Keratinocyte (primary cell): ENCODE results near the gene LCN2. TPM values are rescaled to one million over a fixed set of nuclear protein-coding genes. Genes with fewer than 3 reads are reported as not detected.

ENCODE experiments used
- DNase-seq: peaks from one replicate; pipeline ENCODE4 v3.0.0-alpha.2; 2011; ENCODE audit warnings: low read depth, missing footprints, low spot score
- FAIRE-seq: peaks from 2 replicates; lab custom pipeline; 2011; peaks lifted over from hg19 to GRCh38; lab: Jason Lieb, UNC
- H2AFZ ChIP-seq: 2 replicates; pipeline ENCODE4 v1.6.0; 2012; ENCODE audit warnings: low read length, control low read depth, inconsistent platforms; ENCODE audit not compliant: control insufficient read depth
- H3K27ac ChIP-seq: 2 replicates; pipeline ENCODE4 v1.5.1; 2011; ENCODE audit warnings: low read length; ENCODE audit not compliant: control insufficient read depth, insufficient read depth
- H3K27me3 ChIP-seq: 3 replicates; pipeline ENCODE4 v1.6.0; 2011; ENCODE audit warnings: low read length; ENCODE audit not compliant: control insufficient read depth, insufficient read depth; ENCODE audit errors: extremely low read depth
- H3K36me3 ChIP-seq, 2 experiments: 2 replicates in 1 of 2; 3 replicates in 1 of 2; pipeline ENCODE4 v1.5.1; 2011; ENCODE audit warnings: low read length in 2 of 2, mild to moderate bottlenecking in 1 of 2; ENCODE audit not compliant: control insufficient read depth in 2 of 2, insufficient read depth in 2 of 2; ENCODE audit errors: extremely low read depth in 1 of 2
- H3K4me1 ChIP-seq: 3 replicates; pipeline ENCODE4 v1.5.1; 2011; ENCODE audit warnings: low read length; ENCODE audit not compliant: control insufficient read depth, insufficient read depth; ENCODE audit errors: extremely low read depth
- H3K4me2 ChIP-seq: 3 replicates; pipeline ENCODE4 v1.6.0; 2011; ENCODE audit warnings: low read depth, low read length; ENCODE audit not compliant: control insufficient read depth, insufficient read depth; ENCODE audit errors: extremely low read depth
- H3K4me3 ChIP-seq, 3 experiments: fragments of 200-600 bp in 1 of 3; sonication (generic) in 1 of 3; 2 replicates in 2 of 3; 3 replicates in 1 of 3; pipeline ENCODE4 v1.5.1; 2011 to 2016; ENCODE audit warnings: low read length in 3 of 3, mild to moderate bottlenecking in 3 of 3, control low read depth in 2 of 3, inconsistent platforms in 1 of 3, low read depth in 1 of 3, mixed read lengths in 1 of 3, mixed run types in 1 of 3, moderate library complexity in 1 of 3; ENCODE audit not compliant: control insufficient read depth in 2 of 3, insufficient read depth in 2 of 3; ENCODE audit errors: extremely low read depth in 1 of 3
- H3K79me2 ChIP-seq: 2 replicates; pipeline ENCODE4 v1.6.0; 2012; ENCODE audit warnings: low read length; ENCODE audit not compliant: control insufficient read depth, insufficient read depth
- H3K9ac ChIP-seq: 3 replicates; pipeline ENCODE4 v1.6.0; 2011; ENCODE audit warnings: low read length; ENCODE audit not compliant: control insufficient read depth, insufficient read depth; ENCODE audit errors: extremely low read depth
- H3K9me1 ChIP-seq: 3 replicates; pipeline ENCODE4 v1.6.0; 2011; ENCODE audit warnings: low read length; ENCODE audit not compliant: control insufficient read depth, insufficient read depth; ENCODE audit errors: extremely low read depth
- H3K9me3 ChIP-seq: 2 replicates; pipeline ENCODE4 v1.5.1; 2012; ENCODE audit warnings: low read depth, low read length; ENCODE audit not compliant: control insufficient read depth
- H4K20me1 ChIP-seq: 3 replicates; pipeline ENCODE4 v1.6.0; 2011; ENCODE audit warnings: low read length; ENCODE audit not compliant: control insufficient read depth, insufficient read depth; ENCODE audit errors: extremely low read depth
- CTCF ChIP-seq, 3 experiments: IDR thresholded peaks in 1 of 3; conservative IDR thresholded peaks in 1 of 3; optimal IDR thresholded peaks in 1 of 3; 2 replicates in 2 of 3; 3 replicates in 1 of 3; pipeline versions ENCODE3 to v1.5.1; 2011; ENCODE audit warnings: low read length in 3 of 3, mild to moderate bottlenecking in 3 of 3, moderate library complexity in 2 of 3, control low read depth in 1 of 3, inconsistent platforms in 1 of 3; ENCODE audit not compliant: insufficient read depth in 2 of 3; ENCODE audit errors: extremely low read depth in 1 of 3
- EZH2 ChIP-seq: IDR thresholded peaks from one replicate; pipeline ENCODE4 v1.6.1; 2012; ENCODE audit warnings: inconsistent platforms, mild to moderate bottlenecking, low read length, moderate library complexity
- dilution Hi-C: fragments of 300-500 bp; cut with MboI; formaldehyde crosslinking; loops from one replicate; pipeline ENCODE4 v1.7.0; 2020; ENCODE audit warnings: low sequenced_read_pairs; ENCODE audit not compliant: extremely low pct_ligation_motif_present
- polyA plus RNA-seq, 5 experiments: library from polyadenylated mRNA; depleted of rRNA in 3 of 5; stranded (reverse) in 3 of 5; stranded (forward) in 1 of 5; unstranded in 1 of 5; fragments of >200 nt; gene quantifications; 1 replicate in 1 of 5; 2 replicates in 3 of 5; 3 replicates in 1 of 5; pipeline versions ENCODE4 v1.2.1 to v1.2.3, GENCODE V29; 2011 to 2012; ENCODE audit warnings: missing spikeins in 2 of 5, low read depth in 1 of 5, low replicate concordance in 1 of 5

LCN2 gene
- polyA plus RNA-seq, 1 donor (not counting 4 experiments of a cell fraction or from before 2014, with no cell fraction given), result 28.9 TPM

DNA sequence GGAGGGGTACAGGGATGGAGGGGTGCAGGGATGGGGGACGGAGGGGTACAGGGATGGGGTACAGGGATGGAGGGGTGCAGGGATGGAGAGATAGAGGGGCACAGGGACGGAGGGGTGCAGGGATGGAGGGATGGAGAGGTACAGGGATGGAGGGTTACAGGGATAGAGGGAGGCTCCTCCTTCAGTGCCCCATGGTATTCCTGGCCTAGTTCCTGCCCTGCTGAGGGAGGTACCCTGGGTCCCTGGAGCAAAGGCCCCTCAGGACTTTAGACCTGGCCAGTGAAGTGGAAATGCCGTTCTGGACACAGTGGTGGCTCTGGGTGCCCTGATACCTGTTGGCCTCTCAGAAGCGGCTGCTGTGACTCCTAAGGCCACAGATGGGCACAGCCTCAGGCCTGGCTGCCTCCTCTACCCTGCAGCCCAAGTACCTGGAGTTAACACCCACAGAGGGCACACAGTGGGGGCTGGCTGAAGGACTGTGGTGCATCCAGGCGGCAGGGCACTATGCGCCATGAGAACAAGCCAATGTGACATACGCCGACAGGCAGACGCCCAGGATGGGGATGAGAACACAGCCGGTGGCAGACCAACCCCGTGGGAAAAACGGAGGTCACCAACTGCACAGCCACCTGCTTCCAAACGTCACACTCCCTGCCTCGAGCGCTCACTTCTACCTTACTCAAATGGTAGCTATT is 30.1 kb upstream of the LCN2 start:
- no peaks in the 10 kb centered on the region for H3K79me2 ChIP-seq
- H3K27me3 ChIP-seq, result no peaks in the 10 kb centered on the region
- TF ChIP-seq CTCF (optimal IDR thresholded peaks at IDR 0.05 in 1 of 3, IDR thresholded peaks at IDR 0.05 in 1 of 3, conservative IDR thresholded peaks at IDR 0.05 in 1 of 3; ENCODE audit: extremely low read depth in 1 of 3, insufficient read depth in 2 of 3, low read length in 3 of 3) (no peak), EZH2 (no peak)
- H3K4me1 ChIP-seq, result peaks cover 6% of the 10 kb centered on the region
- DNase-seq (no peak), FAIRE-seq (no peak)
- H3K4me3 ChIP-seq, result no peak overlapping the region
- no peaks in the 10 kb centered on the region for H4K20me1 ChIP-seq
- no peak overlapping the region for H3K27ac ChIP-seq
- no peaks in the 10 kb centered on the region for H3K9me3 ChIP-seq
- peaks cover 11 to 24% of the 10 kb centered on the region in 2 experiments for H3K36me3 ChIP-seq
- H2AFZ ChIP-seq, result no peak overlapping the region
- H3K9ac ChIP-seq, result no peak overlapping the region
- no peak overlapping the region for H3K4me2 ChIP-seq
- dilution Hi-C loops, result no loop called here
- H3K9me1 ChIP-seq, result no peaks in the 10 kb centered on the region

- Histone ChIP-seq H3K9ac (no peak overlapping the region), H3K36me3 (peaks cover 16 to 31% of the 10 kb centered on the region in 2 experiments), H3K4me3 (no peak overlapping the region), H3K9me3 (no peaks in the 10 kb centered on the region), H3K9me1 (no peaks in the 10 kb centered on the region), H3K4me2 (no peak overlapping the region), H3K4me1 (peaks cover 6% of the 10 kb centered on the region), H3K79me2 (peaks cover 6% of the 10 kb centered on the region), H3K27me3 (no peaks in the 10 kb centered on the region), H3K27ac (no peak overlapping the region), H4K20me1 (no peaks in the 10 kb centered on the region), H2AFZ (no peak overlapping the region)
- dilution Hi-C loops, result no loop called here
- TF ChIP-seq EZH2 (no peak), CTCF (optimal IDR thresholded peaks at IDR 0.05 in 1 of 3, IDR thresholded peaks at IDR 0.05 in 1 of 3, conservative IDR thresholded peaks at IDR 0.05 in 1 of 3; ENCODE audit: extremely low read depth in 1 of 3, insufficient read depth in 2 of 3, low read length in 3 of 3) (no peak)
- DNase-seq (no peak), FAIRE-seq (no peak)
Observed at GRCh38 chr9:128120061-128120740, 29.1 kb upstream of the LCN2 start.
